Calu3 (cell line): ENCODE results near the gene TBL1XR1. TPM values are rescaled to one million over a fixed set of nuclear protein-coding genes. Genes with fewer than 3 reads are reported as not detected.

Experiments
- BruUV-seq: library from RNA; stranded (reverse); fragments of 400-500 nt; replicated peaks from 2 replicates; lab custom pipeline; 2021; lab: Mats Ljungman, UMichigan
- CTCF ChIA-PET: fragments of 300-600 bp; sonication (Branson Sonifier 250); formaldehyde crosslinking; loops from one replicate; lab custom pipeline; 2022; ENCODE audit warnings: antibody characterized with exemption; lab: Charles Lee
- DNase-seq: peaks from one replicate; pipeline ENCODE4 v3.0.0; 2022
- H3K27ac Mint-ChIP-seq: one replicate; pipeline ENCODE4 v1.8.0; 2022; ENCODE audit warnings: mixed read lengths; ENCODE audit not compliant: unreplicated experiment
- H3K27me3 Mint-ChIP-seq: one replicate; pipeline ENCODE4 v1.8.0; 2022; ENCODE audit warnings: mixed read lengths; ENCODE audit not compliant: unreplicated experiment
- H3K36me3 Mint-ChIP-seq: one replicate; pipeline ENCODE4 v1.8.0; 2022; ENCODE audit warnings: mild to moderate bottlenecking, moderate library complexity, mixed read lengths; ENCODE audit not compliant: insufficient read depth, unreplicated experiment
- H3K4me1 Mint-ChIP-seq: one replicate; pipeline ENCODE4 v1.8.0; 2022; ENCODE audit warnings: mild to moderate bottlenecking, low read depth, mixed read lengths; ENCODE audit not compliant: unreplicated experiment
- H3K4me3 Mint-ChIP-seq: one replicate; pipeline ENCODE4 v1.8.0; 2022; ENCODE audit warnings: mild to moderate bottlenecking, low read depth, moderate library complexity, mixed read lengths; ENCODE audit not compliant: unreplicated experiment
- H3K9me3 Mint-ChIP-seq: one replicate; pipeline ENCODE4 v1.8.0; 2022; ENCODE audit warnings: low read depth, mixed read lengths; ENCODE audit not compliant: unreplicated experiment
- intact Hi-C: fragments of 100-400 bp; cut with micrococcal nuclease; formaldehyde crosslinking; loops from one replicate; pipeline ENCODE4 v1.10.0; 2022; ENCODE audit not compliant: unreplicated experiment
- total RNA-seq: library from RNA; stranded (reverse); gene quantifications from 2 replicates; pipeline ENCODE4 v1.2.3, GENCODE V29; 2022
- TF ChIP-seq, protein P1 (sequence below): fragments of 200-600 bp; IDR thresholded peaks from one replicate; pipeline ENCODE4 v1.8.0; 2022; ENCODE audit warnings: antibody characterized with exemption; ENCODE audit not compliant: unreplicated experiment

Gene TBL1XR1
- total RNA-seq, 1 experiment from 2014 or later, result 206 TPM

DNA sequence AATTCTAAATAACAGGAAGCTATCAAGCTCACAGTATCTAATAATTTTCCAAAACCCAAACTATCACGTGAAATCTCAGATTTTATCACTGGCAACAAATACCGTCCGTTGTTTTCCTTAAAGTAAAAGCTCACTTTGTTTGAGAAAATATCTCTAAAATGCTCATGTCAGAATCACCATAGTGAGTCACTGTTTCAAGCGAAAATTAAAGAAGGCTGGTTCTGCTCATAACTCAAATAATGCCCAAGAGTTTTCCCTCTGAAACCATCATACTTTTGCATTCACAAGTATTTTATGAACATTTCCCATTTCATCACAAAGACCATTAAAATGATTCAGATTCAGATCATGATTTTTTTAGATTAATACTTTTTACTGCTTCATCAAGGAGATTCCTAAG is 50.6 kb downstream of the TBL1XR1 start:
- Mint-ChIP-seq H3K4me3 (no peak overlapping the region), H3K9me3 (no peaks in the 10 kb centered on the region), H3K27ac (peak overlapping the region; percentile 60), H3K36me3 (peaks cover 25% of the 10 kb centered on the region), H3K27me3 (no peaks in the 10 kb centered on the region), H3K4me1 (peaks cover 84% of the 10 kb centered on the region)
- no peak for DNase-seq
- TF ChIP-seq, protein P1, sequence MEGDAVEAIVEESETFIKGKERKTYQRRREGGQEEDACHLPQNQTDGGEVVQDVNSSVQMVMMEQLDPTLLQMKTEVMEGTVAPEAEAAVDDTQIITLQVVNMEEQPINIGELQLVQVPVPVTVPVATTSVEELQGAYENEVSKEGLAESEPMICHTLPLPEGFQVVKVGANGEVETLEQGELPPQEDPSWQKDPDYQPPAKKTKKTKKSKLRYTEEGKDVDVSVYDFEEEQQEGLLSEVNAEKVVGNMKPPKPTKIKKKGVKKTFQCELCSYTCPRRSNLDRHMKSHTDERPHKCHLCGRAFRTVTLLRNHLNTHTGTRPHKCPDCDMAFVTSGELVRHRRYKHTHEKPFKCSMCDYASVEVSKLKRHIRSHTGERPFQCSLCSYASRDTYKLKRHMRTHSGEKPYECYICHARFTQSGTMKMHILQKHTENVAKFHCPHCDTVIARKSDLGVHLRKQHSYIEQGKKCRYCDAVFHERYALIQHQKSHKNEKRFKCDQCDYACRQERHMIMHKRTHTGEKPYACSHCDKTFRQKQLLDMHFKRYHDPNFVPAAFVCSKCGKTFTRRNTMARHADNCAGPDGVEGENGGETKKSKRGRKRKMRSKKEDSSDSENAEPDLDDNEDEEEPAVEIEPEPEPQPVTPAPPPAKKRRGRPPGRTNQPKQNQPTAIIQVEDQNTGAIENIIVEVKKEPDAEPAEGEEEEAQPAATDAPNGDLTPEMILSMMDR, result no peak
- no TSS peak for BruUV-seq
- CTCF ChIA-PET, result interaction anchor here (0.7 kb wide), 3 partner anchors 13 to 363 kb away, joined by 3 to 4 read pairs (median 4); no protein-coding TSS in a partner anchor
- intact Hi-C loops, result no loop called here

DNA sequence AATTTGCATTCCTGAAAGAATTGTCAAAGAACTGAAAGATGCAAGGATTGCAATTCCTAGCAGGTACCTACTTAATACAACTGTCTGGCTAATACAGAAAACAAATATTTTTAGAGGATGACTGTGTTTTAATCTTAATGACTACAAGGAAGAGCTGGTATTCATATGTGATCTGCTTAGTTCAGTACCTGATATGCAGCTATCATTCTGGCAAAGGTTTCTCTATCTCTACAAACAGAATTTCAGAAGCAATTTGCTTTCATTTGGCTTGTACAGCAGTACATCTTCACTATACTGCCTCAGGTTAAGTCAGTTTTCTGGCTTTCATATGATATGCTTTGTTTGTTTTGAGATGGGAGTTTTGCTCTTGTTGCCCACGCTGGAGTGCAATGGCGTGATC is 51.3 kb downstream of the TBL1XR1 start:
- no TSS peak for BruUV-seq
- H3K36me3 Mint-ChIP-seq, result peaks cover 25% of the 10 kb centered on the region
- CTCF ChIA-PET, result interaction anchor here (0.6 to 1.6 kb wide), 3 partner anchors 13 to 52 kb away, joined by 3 to 7 read pairs (median 4); no protein-coding TSS in a partner anchor

DNA sequence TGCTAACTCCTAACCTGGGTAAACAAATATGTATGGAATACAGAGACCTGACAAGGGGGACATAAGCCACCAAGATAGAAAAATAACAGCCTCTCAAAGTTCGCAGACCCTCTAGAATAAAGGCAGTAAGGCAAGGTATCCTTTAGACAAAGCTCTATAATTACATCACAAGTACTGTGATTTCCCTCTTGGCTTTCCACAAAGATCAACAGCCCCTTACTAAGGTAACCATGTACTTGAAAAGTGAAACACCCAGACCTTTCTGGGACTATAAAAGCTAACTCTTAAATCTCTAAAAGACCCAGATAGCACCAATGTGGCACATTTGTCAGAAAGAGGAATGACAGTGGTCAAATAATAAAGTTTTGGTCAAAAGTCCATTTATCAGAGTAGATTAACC is 51.9 kb downstream of the TBL1XR1 start:
- peak overlapping the region; percentile 85 for H3K27ac Mint-ChIP-seq
- intact Hi-C loops, result no loop called here
- no peak for DNase-seq
- H3K36me3 Mint-ChIP-seq, result peaks cover 25% of the 10 kb centered on the region
- BruUV-seq, result no TSS peak
- peaks cover 74% of the 10 kb centered on the region for H3K4me1 Mint-ChIP-seq
- CTCF ChIA-PET, result interaction anchor here (0.5 to 1.6 kb wide), 5 partner anchors 12 to 508 kb away, joined by 3 to 7 read pairs (median 4); no protein-coding TSS in a partner anchor
- no peaks in the 10 kb centered on the region for H3K27me3 Mint-ChIP-seq
- TF ChIP-seq, protein P1, result no peak
- H3K9me3 Mint-ChIP-seq, result no peaks in the 10 kb centered on the region
- peak overlapping the region; percentile 27 for H3K4me3 Mint-ChIP-seq

More for the DNA sequence above, 51.3 kb downstream of the TBL1XR1 start:
- intact Hi-C loops, result no loop called here
- TF ChIP-seq, protein P1, result no peak
- no peak for DNase-seq
- Mint-ChIP-seq H3K4me3 (peak overlapping the region; percentile 27), H3K4me1 (peaks cover 80% of the 10 kb centered on the region), H3K27ac (peak overlapping the region; percentile 85), H3K27me3 (no peaks in the 10 kb centered on the region), H3K9me3 (no peaks in the 10 kb centered on the region)

DNA sequence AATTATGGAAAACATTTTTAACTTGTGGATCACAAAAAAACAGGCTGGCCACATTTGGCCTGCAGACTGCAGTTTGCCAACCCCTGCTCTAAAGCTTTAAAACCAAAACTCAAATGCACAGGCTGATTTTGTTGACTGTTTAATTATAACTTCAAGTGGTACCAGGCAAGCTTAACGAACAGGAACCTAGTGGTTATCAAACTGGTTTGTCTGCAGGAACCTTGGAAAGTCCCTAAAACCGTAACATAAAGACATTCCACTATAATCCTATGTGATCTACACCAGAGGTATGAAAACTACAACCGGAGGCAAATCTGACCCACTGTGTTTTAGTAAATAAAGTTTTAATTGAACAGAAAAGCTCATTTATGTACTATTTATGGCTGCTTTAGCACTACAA is 52.4 kb downstream of the TBL1XR1 start:
- Mint-ChIP-seq H3K27me3 (no peaks in the 10 kb centered on the region), H3K4me3 (peak overlapping the region; percentile 27), H3K36me3 (peaks cover 25% of the 10 kb centered on the region), H3K27ac (peak overlapping the region; percentile 85), H3K9me3 (no peaks in the 10 kb centered on the region), H3K4me1 (peaks cover 70% of the 10 kb centered on the region)
- DNase-seq, result peak; percentile 27
- BruUV-seq, result no TSS peak
- CTCF ChIA-PET, result interaction anchor here (0.5 to 1.6 kb wide), 5 partner anchors 11 to 508 kb away, joined by 3 to 7 read pairs (median 4); no protein-coding TSS in a partner anchor
- TF ChIP-seq, protein P1, result no peak
- intact Hi-C loops, result no loop called here
